SH-SY5Y (cell line): Measurements from ENCODE around the gene CEP350.

Experiments used
- GATA2 ChIP-seq: IDR thresholded peaks from 2 replicates; pipeline ENCODE4 v1.6.1; 2011; ENCODE audit warnings: mild to moderate bottlenecking, low read depth, low read length
- GATA3 ChIP-seq: IDR thresholded peaks from 2 replicates; pipeline ENCODE4 v1.6.1; 2011; ENCODE audit warnings: low read depth, mild to moderate bottlenecking, low read length, moderate library complexity

DNA sequence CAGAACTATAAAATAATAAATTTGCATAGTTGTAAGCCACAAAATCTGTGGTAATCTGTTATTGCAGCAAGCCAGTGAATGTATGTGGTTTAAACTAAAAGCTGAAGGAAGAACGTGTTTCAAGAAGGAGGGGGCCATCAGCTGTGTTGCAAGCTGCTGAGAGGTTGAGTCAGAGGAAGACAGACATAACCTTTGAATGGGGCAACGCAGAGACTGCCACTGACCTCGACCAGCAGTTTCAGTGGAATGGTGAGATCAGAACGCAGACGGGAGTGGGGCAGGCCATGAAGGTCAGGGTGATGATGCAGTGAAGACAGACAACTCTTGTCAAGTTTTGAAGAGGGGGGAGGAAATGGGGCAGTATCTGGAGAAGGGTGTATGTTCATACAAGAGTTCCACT is 176.9 kb downstream of the CEP350 start:
- TF ChIP-seq GATA2 (no peak), GATA3 (no peak)
